ENCODE data around the gene CCDC158.
"Not testable (repeated sequence)": the region's sequence is repeated elsewhere in the genome, so short reads cannot be mapped to it uniquely, and the experiment has no call there.

Gene CCDC158

DNA sequence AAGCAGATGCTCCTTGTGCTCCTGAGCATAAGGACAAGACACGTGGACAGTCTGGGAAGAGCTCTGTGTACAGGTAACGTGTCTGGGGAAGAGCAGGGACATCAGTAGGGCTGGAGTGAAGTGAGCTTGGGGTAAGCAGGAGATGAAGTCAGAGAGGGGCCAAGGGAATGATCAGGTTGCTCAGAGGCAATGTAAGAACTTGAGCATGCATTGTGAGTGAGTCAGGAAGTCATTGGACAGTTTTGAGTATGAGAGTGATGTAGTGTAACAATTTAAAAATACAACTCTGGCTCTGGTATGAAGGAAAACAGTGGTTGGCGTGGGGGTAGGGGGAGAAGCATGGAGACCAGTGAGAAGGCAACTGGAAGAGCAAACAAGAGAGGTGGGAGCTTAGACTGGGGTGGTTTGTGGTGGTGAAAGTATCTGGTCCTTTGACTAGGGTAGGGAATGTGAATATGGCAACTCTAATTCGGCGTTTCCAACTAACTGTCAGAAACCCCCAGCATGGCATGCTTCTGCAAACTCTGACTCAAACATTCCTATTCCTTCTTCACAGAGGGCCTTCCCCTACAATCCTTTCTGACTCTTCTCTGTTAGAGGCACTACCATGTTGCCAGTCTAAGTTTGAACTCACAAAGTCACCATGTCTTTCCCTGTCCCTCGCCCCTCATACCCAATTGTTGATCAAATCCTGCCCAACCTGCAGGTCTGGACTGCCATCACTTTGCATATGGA is 57.2 kb downstream of the CCDC158 start:
- no peak for DNase-seq

DNA sequence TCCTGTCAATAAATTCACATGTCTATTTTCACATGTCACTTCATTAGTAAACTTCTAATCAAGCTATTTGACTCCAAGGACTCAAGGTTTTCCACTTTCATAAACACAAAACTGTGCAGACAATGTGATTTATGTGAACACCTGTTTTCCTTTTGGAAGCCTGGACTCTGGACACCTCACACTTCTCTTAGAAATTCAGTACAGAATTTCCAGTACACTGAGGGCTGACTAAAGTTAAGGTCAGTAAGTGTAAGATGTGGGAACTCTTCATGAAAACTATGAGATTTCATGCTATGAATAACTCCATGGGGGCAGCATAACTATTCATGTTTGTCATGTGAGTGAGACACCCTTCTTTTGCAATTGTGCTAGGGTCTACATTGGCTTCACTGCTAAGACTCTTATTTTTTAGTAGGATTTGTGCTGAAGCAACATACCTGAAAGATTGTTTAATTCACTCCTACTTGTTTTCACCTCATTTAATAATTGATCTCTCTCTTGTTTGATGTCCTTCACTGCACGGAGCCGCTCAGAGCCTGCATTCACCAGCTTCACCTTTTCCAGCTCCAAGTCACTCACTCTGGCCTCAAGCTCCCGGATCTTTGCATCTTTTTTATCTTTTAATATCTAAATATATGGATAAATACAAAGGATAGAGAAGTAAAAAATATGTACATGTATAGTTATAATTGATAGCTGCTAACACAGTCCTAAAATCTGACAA is 59.1 kb downstream of the CCDC158 start:
- no peak for DNase-seq

DNA sequence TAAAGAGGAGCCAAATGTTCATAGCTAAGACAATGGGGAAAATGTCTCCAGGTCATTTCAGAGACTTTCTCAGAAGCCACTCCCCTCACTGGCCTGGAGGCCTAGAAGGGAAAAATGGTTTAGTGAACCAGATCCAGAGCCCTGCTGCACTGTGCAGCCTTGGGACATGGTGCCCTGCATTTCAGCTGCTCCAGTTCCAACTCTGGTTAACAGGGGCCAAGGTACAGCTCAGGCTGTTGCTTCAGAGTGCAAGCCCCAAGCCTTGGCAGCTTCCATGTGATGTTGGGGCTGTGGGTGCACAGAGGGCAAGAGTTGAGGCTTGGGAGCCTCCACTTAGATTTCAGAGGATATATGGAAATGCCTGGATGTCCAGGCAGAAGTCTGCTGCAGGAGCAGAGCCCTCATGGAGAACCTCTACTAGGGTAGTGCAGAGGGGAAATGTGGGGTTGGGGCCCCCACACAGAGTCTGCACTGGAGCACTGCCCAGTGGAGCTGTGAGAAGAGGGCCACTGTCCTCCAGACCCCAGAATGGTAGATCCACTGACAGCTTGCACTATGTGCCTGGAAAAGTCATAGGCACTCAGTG is 61.0 kb downstream of the CCDC158 start:
- not testable (repeated sequence) for DNase-seq

DNA sequence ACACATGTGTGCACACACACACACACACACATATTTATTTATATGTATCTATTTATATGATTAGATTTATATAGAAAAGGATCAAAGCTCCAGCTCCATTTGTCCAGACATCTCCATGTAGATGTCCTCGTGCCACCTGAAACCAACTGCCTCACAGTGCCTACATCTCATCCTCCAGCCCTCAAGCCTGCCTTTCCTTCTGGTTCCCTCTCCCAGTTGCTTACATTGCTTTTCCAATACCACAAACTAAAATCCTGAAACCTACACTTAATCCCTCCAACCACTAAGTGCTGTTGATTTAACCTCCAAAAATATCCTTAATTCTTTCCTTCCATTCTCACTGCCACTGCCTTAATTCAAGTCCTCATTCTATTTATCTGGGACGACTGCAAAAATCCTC is 63.0 kb downstream of the CCDC158 start:
- no peak for DNase-seq

DNA sequence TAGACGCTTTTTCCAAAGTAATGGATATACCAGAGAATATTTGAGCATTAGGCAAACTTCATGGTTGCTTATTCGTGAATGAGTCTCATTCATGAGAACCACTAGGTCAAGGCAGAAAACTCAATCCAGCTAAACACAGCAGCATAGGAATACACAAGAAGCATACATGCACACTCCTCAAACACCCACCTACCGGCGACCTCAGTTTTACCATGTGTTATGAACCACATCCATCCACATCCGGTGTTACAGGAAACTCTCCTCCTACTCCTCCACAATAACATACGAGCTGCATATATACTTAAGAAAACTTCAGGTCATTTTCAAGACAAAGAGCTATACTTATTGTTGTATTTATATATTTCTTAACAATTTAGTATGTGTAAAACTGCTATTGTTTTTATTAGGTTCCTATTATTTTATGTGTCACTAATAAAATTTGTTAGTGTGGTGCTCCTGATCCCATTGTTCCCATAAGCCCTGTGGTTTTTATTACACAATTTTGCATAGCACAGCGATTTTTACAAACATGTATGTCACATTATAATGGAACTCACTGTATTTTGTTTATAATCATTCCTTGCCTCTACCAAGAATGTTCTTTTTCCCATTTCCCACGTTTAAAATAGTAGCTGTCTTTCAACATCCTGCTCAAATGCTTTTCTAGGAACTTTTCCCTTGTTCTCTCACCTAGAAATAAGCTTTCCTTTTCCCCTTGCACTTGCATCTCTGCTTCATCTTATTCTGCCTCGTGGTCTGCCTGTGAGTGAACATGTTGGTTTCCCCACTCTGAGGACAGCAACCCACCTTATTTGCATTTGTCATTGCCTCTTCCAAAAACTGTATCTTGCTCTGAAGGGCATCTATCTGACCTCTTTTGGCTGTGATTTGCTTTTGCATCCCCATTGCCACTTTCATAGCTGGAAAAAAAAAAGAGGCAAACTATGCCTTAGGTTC is 66.1 kb downstream of the CCDC158 start:
- peak; percentile 46 for DNase-seq

DNA sequence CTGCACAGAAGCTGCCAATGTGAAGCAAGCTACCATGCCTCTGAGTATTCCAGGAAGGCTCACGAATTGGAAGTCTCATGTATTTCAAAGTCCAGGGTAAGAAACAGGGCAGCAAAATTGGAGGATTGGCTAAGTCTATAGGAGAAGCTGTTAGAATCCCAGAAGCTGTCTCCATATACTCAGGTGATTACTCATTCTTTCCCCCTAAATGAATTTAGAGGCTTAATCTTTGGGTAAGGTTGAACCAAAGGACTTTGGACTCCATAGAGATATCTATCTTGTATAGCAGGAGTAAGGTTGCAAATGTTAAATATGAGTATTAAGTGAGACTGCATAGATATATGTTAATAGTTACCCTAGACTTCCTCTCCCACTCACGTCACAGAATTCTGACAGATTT is 78.1 kb downstream of the CCDC158 start:
- no peak for DNase-seq

DNA sequence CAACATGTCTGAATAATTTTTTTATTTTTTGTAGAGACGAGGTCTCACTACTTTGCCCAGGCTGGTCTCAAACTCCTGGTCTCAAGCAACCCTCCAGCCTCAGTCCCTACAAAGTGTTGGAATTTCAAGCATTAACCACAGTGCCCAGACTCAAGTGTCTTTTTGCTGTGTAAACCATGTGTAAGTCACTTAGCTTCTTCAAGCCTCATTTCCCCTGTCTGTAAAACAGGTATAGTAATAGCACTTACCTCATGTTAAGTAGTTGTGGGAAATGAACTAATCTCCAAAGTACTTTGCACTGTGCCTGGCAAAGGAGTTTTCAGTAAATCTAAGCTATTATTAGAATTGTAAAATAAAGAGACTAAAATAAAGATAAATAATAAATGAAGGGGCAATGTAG is 78.8 kb downstream of the CCDC158 start:
- DNase-seq = no peak

DNA sequence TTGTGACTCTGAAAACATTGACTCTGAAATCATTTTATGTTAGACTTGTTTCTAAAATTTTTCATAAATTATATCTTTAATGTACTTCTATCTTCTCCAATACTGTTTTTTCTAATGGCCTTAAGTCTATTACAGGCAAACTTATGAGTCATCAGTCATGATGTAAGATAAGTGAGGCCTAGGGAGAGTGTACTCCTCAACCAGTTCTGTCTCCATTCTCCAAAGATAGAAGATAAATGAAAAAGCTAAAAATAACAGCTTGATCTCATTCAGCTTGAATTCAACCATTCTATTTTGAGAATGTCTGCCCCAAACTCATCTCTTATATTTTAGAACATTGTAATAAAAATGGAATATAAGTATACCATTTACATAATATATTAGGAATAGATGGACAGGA is 79.9 kb downstream of the CCDC158 start:
- DNase-seq = no peak

DNA sequence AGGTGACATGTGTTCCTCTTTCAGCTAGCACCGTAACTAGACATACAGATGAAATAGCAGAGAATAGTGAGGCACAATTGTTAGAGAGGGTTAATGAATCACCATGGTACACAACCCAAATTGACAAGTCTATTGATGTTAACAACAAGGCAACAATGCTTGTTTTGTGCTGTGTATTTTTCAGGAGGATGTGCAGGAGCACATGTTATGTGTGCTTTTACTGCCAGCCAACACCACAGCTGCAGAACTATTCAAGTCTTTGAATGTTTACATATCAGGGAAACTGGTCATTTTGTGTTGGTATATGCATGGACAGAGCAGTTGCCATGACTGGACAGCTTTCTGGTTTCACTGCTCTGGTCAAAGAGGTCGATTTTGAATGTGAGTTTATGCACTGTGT is 81.6 kb downstream of the CCDC158 start:
- no peak for DNase-seq

DNA sequence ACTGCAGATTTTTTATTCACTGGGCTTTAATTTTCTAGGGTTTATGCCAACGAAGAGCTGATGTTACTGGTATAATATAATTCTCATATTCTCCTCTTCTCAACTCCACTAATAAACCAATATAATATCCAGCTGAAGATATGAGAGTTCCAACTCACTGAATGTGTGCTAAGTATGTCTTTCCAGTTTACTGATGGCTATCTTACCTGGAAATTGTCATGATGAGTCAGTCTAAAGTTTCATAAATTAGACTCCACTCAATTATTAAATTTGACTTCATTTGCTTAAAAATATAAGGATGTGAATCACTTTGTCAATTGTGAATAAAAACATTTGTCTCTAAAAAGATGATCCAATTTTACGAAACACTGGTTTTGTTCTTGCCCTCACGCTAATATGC is 86.1 kb downstream of the CCDC158 start:
- DNase-seq = no peak

DNA sequence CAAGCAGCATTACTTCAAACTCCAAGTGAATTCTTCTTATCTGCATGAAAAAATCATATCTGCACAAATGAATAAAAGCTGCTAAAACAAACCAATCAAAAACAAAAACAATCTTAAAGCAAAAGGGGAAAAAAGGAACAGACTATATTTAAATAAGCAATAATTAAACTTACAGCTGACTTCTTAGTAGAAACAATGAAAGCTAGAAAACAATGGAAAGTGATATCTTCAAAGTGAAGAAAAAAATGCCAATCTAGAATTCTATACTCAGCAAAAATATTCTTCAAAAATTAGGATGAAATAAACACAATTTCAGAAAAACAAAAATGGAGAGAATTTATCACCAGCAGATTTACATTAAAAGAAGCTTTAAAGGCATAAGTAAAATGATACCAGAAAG is 94.4 kb downstream of the CCDC158 start:
- DNase-seq = no peak

DNA sequence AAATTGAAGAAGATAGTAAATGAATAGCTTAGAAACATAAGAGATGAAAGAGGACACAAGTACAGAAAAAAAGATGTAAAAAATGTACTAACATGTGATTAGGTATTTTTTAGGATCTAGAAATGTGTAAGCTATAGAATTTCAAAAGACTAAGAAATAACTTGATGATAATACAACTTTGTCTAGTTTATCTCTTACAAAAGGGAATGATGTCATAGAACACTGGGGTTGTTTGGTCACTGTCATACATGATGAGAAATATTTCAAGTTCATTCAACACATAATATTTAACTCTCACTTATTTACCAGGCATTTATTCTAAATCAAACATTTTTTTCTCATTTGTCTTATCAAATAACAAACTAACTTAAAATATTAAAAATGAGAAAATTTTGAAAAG is 95.9 kb downstream of the CCDC158 start:
- DNase-seq = no peak

DNA sequence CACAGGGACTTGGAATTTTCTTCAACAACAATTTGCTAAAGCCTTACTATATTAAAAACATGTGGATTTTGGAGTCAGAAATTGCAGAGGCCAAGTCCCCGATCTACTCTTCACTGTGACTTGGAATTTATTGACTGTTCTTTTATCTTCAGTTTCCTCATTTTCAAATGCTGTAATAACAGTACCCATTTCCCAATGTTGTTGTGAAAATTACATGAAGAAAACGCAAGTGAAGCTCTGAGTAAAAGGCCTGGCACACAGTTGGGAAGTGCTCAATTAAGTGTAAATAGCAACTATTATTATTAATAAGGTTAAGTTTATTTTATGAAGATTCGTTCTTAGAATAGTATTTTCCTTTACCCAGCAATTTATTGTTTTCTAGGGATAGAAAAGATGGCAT is 98.7 kb downstream of the CCDC158 start:
- no peak for DNase-seq

DNA sequence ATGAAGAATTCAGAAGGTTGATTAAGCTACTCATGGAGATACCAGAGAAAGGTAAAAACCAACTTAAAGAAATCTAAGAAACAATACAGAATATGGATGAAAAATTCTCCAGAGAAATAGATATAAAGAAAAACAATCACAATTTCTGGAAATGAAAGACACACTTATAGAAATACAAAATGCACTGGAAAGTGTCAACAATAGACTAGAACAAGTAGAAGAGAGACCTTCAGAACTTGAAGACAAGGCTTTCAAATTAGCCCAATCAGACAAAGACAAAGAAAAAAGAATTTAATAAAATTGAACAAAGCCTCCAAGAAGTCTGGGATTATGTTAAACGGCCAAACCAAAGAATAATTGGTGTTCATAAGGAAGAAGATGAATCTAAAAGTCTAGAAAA is 104.8 kb downstream of the CCDC158 start:
- no peak for DNase-seq

DNA sequence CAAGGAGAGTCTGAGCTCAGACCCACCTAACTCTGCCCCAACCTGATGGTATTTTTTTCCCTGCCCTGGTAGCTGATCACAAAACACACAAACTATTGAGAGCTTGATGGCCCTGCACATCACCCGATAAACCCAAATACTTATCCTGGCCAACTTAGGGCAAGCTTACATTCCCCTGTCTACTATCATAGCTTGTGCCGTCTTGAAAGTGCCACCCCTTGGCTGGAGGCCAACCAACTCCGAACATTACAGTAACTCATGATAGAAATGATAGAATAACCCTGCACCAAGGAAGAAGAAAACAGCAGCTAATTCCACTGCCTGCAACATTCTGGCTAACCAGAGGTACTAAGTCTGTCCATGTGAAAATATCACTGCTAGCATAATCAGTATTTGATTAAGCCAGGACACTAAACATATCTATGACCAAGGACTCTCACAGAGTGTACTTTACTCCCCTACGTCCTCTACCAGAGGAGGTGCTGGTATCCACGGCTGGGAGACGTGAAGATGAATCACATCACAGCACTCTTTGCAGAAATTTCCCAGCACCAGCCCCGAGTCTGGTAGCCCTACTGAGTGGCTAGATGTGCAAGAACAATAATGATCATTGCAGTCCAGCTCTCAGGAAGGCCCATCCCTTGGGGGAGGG is 105.5 kb downstream of the CCDC158 start:
- no peak for DNase-seq

DNA sequence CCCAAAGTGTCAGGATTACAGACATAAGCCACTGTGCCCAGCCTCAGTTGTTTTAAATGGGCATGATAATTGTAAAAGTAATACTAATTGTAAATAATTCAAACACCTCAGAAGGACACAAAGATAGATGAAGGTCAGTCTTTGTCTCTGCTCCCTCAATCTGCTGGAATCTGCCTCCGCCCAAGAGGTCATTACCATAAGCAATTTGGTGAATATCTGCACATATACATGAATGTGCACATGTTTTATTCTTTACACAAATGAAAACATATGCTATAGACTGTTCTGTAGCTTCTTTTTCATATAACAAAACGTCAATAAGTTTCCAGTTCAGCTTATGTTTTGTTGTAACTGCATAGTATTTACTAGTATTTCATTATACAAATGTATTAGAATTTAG is 107.4 kb downstream of the CCDC158 start:
- no peak for DNase-seq

DNA sequence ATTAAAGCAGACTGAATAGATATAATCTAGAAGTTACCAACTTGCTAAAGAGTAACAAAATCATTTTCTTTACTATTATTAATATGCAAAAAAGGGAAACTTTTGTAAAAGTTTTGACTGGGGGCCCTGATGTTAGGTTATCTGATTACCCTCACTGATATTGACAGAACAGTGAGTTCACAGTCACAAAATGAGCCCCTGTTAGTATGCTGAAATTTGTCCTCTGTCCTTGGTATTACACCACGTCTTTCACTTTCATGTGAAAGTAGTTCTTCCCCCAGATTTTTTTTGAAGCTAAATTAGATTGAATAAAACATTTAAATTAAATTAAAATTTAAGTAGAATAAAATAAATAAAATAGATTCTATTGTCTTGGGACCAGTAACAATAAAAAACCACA is 108.5 kb downstream of the CCDC158 start:
- DNase-seq = no peak

DNA sequence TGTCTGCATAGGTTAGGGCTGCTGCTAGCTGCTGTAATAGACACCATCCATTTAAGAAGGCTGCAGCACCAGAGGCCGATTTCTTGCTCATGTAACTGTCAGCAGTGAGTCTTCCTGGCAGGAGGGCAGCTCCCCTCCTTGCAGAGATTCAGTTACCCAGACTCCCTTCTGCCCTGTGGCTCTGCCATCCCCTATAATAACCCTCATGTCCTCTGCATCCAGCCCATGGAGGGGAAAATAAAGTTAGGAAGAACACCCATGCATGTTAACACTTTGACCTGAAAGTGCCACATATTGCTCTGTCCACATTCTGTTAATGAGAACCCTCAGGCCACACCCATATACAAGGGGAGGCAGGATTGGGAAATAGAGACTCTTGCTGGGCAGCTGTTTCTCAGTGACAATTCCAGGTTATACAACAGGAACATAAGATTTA is 109.0 kb downstream of the CCDC158 start:
- no peak for DNase-seq

DNA sequence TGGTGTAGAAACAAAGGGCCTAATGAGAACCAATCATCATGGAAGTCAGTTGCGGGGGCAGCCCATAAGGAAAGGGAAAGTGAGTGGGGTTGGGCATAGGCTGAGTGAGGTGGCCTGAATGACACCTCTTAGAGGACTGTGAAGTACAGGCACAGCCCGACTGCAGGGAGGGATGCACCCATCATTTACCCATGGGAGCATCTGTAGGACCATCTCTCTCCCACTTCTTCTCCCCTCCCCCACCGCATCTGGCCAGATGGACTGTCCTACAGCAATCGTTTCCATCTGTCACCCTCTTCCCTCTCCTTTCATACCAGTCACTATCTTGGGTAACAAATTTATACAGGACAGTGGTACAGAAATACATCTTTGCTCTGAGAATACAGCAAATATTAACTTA is 110.3 kb downstream of the CCDC158 start:
- DNase-seq = no peak

DNA sequence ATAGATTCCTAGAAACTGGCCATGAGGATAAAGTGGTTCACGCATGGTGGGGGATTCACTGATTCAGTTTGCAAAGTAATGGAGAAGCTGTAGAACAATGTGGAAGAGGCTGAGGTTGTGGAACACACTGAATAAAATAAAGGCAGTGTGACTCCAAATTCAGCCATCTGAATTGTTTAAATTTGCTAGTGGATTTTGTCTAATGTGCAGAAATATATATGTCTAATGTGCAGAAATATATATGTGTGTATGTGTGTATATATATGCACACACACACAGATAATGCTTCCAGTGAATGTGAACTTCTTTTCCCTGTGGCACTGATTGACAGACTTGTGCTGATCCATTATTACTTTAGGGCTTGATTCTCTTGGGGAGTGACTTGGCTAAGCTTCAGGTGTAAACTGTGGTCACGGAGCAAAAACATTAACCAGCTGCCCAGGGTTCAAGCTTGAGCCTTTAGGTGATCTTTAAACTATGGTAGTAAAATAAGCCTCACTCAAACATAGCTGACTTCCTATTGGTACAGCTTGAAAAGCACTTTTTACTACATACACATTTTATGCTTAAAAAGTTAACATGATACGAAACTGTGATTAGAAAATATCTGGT is 110.9 kb downstream of the CCDC158 start:
- DNase-seq = no peak

DNA sequence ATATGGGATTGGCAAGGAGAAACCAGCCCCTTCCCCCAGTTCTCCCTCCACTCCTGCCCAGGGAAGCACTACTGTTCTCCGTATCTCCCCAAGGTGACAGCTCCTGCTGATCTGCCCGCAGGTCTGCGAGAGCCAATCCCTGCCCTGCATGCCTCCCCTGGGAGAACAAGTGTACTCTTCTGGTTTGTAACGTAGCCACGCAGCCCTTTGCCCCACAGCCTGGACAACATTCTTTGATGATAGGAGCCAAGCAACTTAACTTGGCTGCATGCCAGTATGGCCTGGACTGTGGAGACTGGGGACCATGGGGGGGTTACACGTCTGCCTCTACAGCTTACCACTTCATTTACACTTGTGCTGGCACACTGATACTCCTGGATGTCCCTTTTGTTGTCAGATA is 112.4 kb downstream of the CCDC158 start:
- no peak for DNase-seq

DNA sequence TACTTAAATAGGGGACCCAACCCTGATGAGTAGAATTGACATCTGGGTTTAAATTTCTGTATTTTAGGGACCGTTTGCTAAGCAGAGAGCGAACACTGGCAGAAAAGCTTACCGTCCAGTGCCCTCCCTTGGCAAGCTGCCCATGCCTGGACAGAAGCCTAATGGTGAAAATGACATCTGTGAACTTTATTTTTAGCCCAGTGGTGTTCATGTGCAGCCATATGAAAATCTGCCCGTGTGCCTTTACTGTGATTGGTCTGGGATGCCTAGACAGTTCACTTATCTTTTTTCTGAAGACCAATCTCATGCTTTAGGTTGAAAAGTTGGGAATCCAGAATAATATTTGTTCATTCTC is 113.3 kb downstream of the CCDC158 start:
- DNase-seq = no peak
